ENCODE data around the gene IL32.

Gene IL32

GRCh38 chr16:3027983-3028715 lies 37.3 kb upstream of the IL32 start:
- peak; percentile 87 to 89 for DNase-seq (ENCODE audit: low read depth in 2 of 2)

- DNase-seq (ENCODE audit: low read depth in 2 of 2) = no peak
These were observed 36.6 kb upstream of the IL32 start for GRCh38 chr16:3028716-3029319.

- DNase-seq (ENCODE audit: low read depth in 2 of 2) = no peak
These were observed 35.8 kb upstream of the IL32 start for GRCh38 chr16:3029491-3030221.

GRCh38 chr16:3030222-3031212 lies 34.9 kb upstream of the IL32 start:
- no peak for DNase-seq (ENCODE audit: low read depth in 2 of 2)

GRCh38 chr16:3032624-3033023 lies 32.8 kb upstream of the IL32 start:
- DNase-seq (ENCODE audit: low read depth in 2 of 2) = no peak

- no peak for DNase-seq (ENCODE audit: low read depth in 2 of 2)
These were observed 30.0 kb upstream of the IL32 start for GRCh38 chr16:3035289-3035971.

- DNase-seq (ENCODE audit: low read depth in 2 of 2) = no peak
These were observed 29.3 kb upstream of the IL32 start for GRCh38 chr16:3035972-3036725.

- no peak for DNase-seq (ENCODE audit: low read depth in 2 of 2)
These were observed 28.6 kb upstream of the IL32 start, which contains the start of gene BICDL2 for GRCh38 chr16:3036726-3037315. Gene BICDL2, minus strand, starts transcription at chr16:3036944. Its CDS starts 1,448 bp downstream, at chr16:3035496.

GRCh38 chr16:3038256-3038655 lies 27.2 kb upstream of the IL32 start:
- no peak for DNase-seq (ENCODE audit: low read depth in 2 of 2)

- DNase-seq (ENCODE audit: low read depth in 2 of 2) = no peak
These were observed 26.5 kb upstream of the IL32 start for GRCh38 chr16:3038896-3039295.

- no peak for DNase-seq (ENCODE audit: low read depth in 2 of 2)
These were observed 23.1 kb upstream of the IL32 start for GRCh38 chr16:3042376-3042775.

- DNase-seq (ENCODE audit: low read depth in 2 of 2) = no peak
These were observed 20.7 kb upstream of the IL32 start for GRCh38 chr16:3044708-3045107.

GRCh38 chr16:3045758-3046640 lies 19.4 kb upstream of the IL32 start, which contains the start of gene MMP25:
Gene MMP25, plus strand, starts transcription at chr16:3046561. Its CDS starts 357 bp downstream, at chr16:3046918.
- no peak for DNase-seq (ENCODE audit: low read depth in 2 of 2)

- no peak for DNase-seq (ENCODE audit: low read depth in 2 of 2)
These were observed 18.6 kb upstream of the IL32 start for GRCh38 chr16:3046641-3047386.

- no peak for DNase-seq (ENCODE audit: low read depth in 2 of 2)
These were observed 18.1 kb upstream of the IL32 start for GRCh38 chr16:3047387-3047720.

- no peak for DNase-seq (ENCODE audit: low read depth in 2 of 2)
These were observed 15.4 kb upstream of the IL32 start for GRCh38 chr16:3049921-3050481.

- DNase-seq (ENCODE audit: low read depth in 2 of 2) = no peak
These were observed 15.0 kb upstream of the IL32 start for GRCh38 chr16:3050487-3050886.

GRCh38 chr16:3051009-3051408 lies 14.4 kb upstream of the IL32 start:
- DNase-seq (ENCODE audit: low read depth in 2 of 2) = no peak

All from activated CD4-positive, alpha-beta T cell treated with anti-CD3 and anti-CD28 coated beads for 24 hours (primary cell).